ENCODE data around the gene KIAA1958. TPM values are rescaled to one million over a fixed set of nuclear protein-coding genes. Genes with fewer than 3 reads are reported as not detected.

The KIAA1958 gene
- total and polyA plus RNA-seq, 9 donors: 5.7 to 40.3 (median 24.1) TPM

- Histone ChIP-seq H3K4me1 (ENCODE audit: insufficient read depth) (peaks cover 6% of the 10 kb centered on the region), H3K36me3 (no peaks in the 10 kb centered on the region), H3K4me3 (no peak overlapping the region), H3K27ac (no peak overlapping the region), H3K9me3 (no peaks in the 10 kb centered on the region), H3K27me3 (no peaks in the 10 kb centered on the region)
- no peak for DNase-seq
- WGBS, 3 donors: 36 to 57% (median 52%) methylated on average over 3 of the region's 3 CpGs
- TF ChIP-seq CTCF (IDR thresholded peaks at IDR 0.05): no peak
- TF ChIP-seq EP300 (IDR thresholded peaks at IDR 0.05): no peak
- intact Hi-C loops (cut with DNase I): no loop called here
These were observed 113.1 kb downstream of the KIAA1958 start for GRCh38 chr9:112599732-112600131.

GRCh38 chr9:112601636-112602035, 115.0 kb downstream of the KIAA1958 start:
- DNase-seq: no peak
- TF ChIP-seq EP300 (IDR thresholded peaks at IDR 0.05): no peak
- TF ChIP-seq CTCF (IDR thresholded peaks at IDR 0.05): no peak
- TF ChIP-seq POLR2A (IDR thresholded peaks at IDR 0.05): no peak
- Histone ChIP-seq H3K9me3 (no peaks in the 10 kb centered on the region), H3K27me3 (no peaks in the 10 kb centered on the region), H3K27ac (no peak overlapping the region), H3K4me3 (no peak overlapping the region), H3K4me1 (ENCODE audit: insufficient read depth) (peaks cover 6% of the 10 kb centered on the region), H3K36me3 (no peaks in the 10 kb centered on the region)
- 44 to 51% (median 47%) methylated on average over 2 of the region's 2 CpGs for WGBS, 3 donors
- intact Hi-C loops (cut with DNase I): no loop called here

DNA sequence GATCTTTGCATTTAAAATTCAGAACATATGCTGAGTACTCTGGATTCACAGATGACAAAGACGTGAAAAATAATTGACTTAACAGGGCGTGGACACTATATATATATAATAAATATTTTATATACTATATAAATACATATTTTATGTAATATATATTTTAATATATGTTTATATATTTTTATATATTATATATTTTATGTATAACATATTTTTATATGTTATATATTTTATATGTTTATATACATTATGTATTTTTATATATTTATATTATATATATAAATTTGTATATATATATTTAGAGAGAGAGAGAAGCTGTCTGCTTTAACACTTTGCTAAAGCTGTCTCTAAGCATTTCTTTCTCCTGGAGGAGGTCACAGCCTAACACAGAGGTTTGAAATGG, 118.2 kb downstream of the KIAA1958 start:
- no peak for TF ChIP-seq POLR2A (IDR thresholded peaks at IDR 0.05)
- no peak for TF ChIP-seq EP300 (IDR thresholded peaks at IDR 0.05)
- TF ChIP-seq CTCF (IDR thresholded peaks at IDR 0.05): no peak
- Histone ChIP-seq H3K4me3 (no peak overlapping the region), H3K9me3 (no peaks in the 10 kb centered on the region), H3K36me3 (no peaks in the 10 kb centered on the region), H3K4me1 (ENCODE audit: insufficient read depth) (peaks cover 4% of the 10 kb centered on the region), H3K27ac (no peak overlapping the region), H3K27me3 (no peaks in the 10 kb centered on the region)
- intact Hi-C loops (cut with DNase I): no loop called here
- no peak for DNase-seq
- WGBS, 3 donors: 96 to 98% (median 98%) methylated on average over 2 of the region's 2 CpGs

DNA sequence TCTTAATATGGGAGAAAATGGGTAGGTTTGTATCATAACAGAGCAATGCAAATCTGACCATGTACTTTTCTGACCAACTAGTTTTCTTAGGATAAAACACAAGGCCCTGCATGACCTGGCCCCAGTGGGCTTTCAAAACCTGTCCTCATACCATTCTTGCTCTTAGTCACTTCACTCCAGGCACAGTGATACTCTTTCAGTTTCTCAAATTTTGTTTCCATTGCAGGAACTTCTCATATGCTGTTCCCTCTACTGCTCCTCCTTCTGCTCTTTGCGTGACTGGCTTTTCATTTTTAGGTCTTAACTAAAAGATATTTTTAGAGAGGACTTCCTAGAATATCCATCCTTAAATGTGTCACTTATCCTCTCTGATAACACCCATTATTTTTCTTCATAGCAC, 118.9 kb downstream of the KIAA1958 start:
- intact Hi-C loops (cut with DNase I): no loop called here
- TF ChIP-seq CTCF (IDR thresholded peaks at IDR 0.05) (no peak), EP300 (IDR thresholded peaks at IDR 0.05) (no peak), POLR2A (IDR thresholded peaks at IDR 0.05) (no peak)
- no peak overlapping the region for H3K4me3 ChIP-seq
- H3K27ac ChIP-seq: no peak overlapping the region
- WGBS, 3 donors: 78 to 88% (median 82%) methylated on average over 1 of the region's 1 CpG
- no peaks in the 10 kb centered on the region for H3K9me3 ChIP-seq
- H3K27me3 ChIP-seq: no peaks in the 10 kb centered on the region
- DNase-seq: no peak
- H3K36me3 ChIP-seq: no peaks in the 10 kb centered on the region
- H3K4me1 ChIP-seq (ENCODE audit: insufficient read depth): peaks cover 4% of the 10 kb centered on the region
